WI38 (cell line): ENCODE measurements around the gene GAK.

ENCODE experiments used
- H3K4me3 ChIP-seq: 2 replicates; pipeline ENCODE4 v1.5.1; 2011; ENCODE audit warnings: low read depth, mild to moderate bottlenecking, control low read depth, low read length
- CTCF ChIP-seq: IDR thresholded peaks from 2 replicates; pipeline ENCODE4 v1.5.1; 2012; ENCODE audit warnings: low read depth, mild to moderate bottlenecking, control low read depth, low read length

Gene GAK

GRCh38 chr4:866068-866760, 65.9 kb downstream of the GAK start:
- no peak for TF ChIP-seq CTCF
- no peak overlapping the region for H3K4me3 ChIP-seq

- TF ChIP-seq CTCF, result no peak
- H3K4me3 ChIP-seq, result no peak overlapping the region
Observed at GRCh38 chr4:865572-865971, 66.5 kb downstream of the GAK start.

GRCh38 chr4:865121-865465, 67.0 kb downstream of the GAK start:
- H3K4me3 ChIP-seq, result no peak overlapping the region
- TF ChIP-seq CTCF, result no peak

GRCh38 chr4:864456-865120, 67.5 kb downstream of the GAK start:
- no peak for TF ChIP-seq CTCF
- H3K4me3 ChIP-seq, result no peak overlapping the region

GRCh38 chr4:860561-860960, 71.6 kb downstream of the GAK start:
- H3K4me3 ChIP-seq, result no peak overlapping the region
- no peak for TF ChIP-seq CTCF

GRCh38 chr4:859496-859895, 72.6 kb downstream of the GAK start:
- TF ChIP-seq CTCF, result no peak
- H3K4me3 ChIP-seq, result no peak overlapping the region

- no peak overlapping the region for H3K4me3 ChIP-seq
- TF ChIP-seq CTCF, result no peak
Observed at GRCh38 chr4:858831-859451, 73.2 kb downstream of the GAK start.
